Measurements from ENCODE around the gene ALPL.
A peak's percentile ranks its signal among the peaks of the same experiment; 100 is the strongest.
"Not testable (repeated sequence)": the region's sequence is repeated elsewhere in the genome, so short reads cannot be mapped to it uniquely, and the experiment has no call there.

ALPL gene

GRCh38 chr1:21511579-21512522, 2.6 kb downstream of the ALPL start:
- TF ChIP-seq JUND (IDR thresholded peaks at IDR 0.05; ENCODE audit: low read depth), result no peak
- peak in 1 of 2 experiments; percentile 70 for DNase-seq (ENCODE audit: low read depth in 1 of 2, low spot score in 1 of 2)
- in situ Hi-C loops (cut with HindIII; ENCODE audit: low pct_unique_long_range_greater_than_20kb, low sequenced_read_pairs), result no loop called here

- TF ChIP-seq JUND (IDR thresholded peaks at IDR 0.05; ENCODE audit: low read depth), result no peak
- in situ Hi-C loops (cut with HindIII; ENCODE audit: low pct_unique_long_range_greater_than_20kb, low sequenced_read_pairs), result no loop called here
- DNase-seq (ENCODE audit: low read depth in 1 of 2, low spot score in 1 of 2), result no peak
Measured at GRCh38 chr1:21514245-21514644, 5.0 kb downstream of the ALPL start.

GRCh38 chr1:21517161-21517589, 8.0 kb downstream of the ALPL start:
- peak in 1 of 2 experiments; percentile 70 for DNase-seq (ENCODE audit: low read depth in 1 of 2, low spot score in 1 of 2)
- in situ Hi-C loops (cut with HindIII; ENCODE audit: low pct_unique_long_range_greater_than_20kb, low sequenced_read_pairs), result no loop called here
- no peak for TF ChIP-seq JUND (IDR thresholded peaks at IDR 0.05; ENCODE audit: low read depth)

GRCh38 chr1:21517660-21518480, 8.6 kb downstream of the ALPL start:
- TF ChIP-seq JUND (IDR thresholded peaks at IDR 0.05; ENCODE audit: low read depth), result no peak
- no peak for DNase-seq (ENCODE audit: low read depth in 1 of 2, low spot score in 1 of 2)
- in situ Hi-C loops (cut with HindIII; ENCODE audit: low pct_unique_long_range_greater_than_20kb, low sequenced_read_pairs), result no loop called here

GRCh38 chr1:21518774-21519455, 9.7 kb downstream of the ALPL start:
- in situ Hi-C loops (cut with HindIII; ENCODE audit: low pct_unique_long_range_greater_than_20kb, low sequenced_read_pairs), result no loop called here
- TF ChIP-seq JUND (IDR thresholded peaks at IDR 0.05; ENCODE audit: low read depth), result no peak
- DNase-seq (ENCODE audit: low read depth in 1 of 2, low spot score in 1 of 2), result no peak

- DNase-seq (ENCODE audit: low read depth in 1 of 2, low spot score in 1 of 2); in situ Hi-C loops (cut with HindIII; ENCODE audit: low pct_unique_long_range_greater_than_20kb, low sequenced_read_pairs): not testable (repeated sequence)
Measured at GRCh38 chr1:21519486-21520070, 10.4 kb downstream of the ALPL start.

- in situ Hi-C loops (cut with HindIII; ENCODE audit: low pct_unique_long_range_greater_than_20kb, low sequenced_read_pairs), result no loop called here
- no peak for TF ChIP-seq JUND (IDR thresholded peaks at IDR 0.05; ENCODE audit: low read depth)
- no peak for DNase-seq (ENCODE audit: low read depth in 1 of 2, low spot score in 1 of 2)
Measured at GRCh38 chr1:21520899-21521716, 11.9 kb downstream of the ALPL start.

- in situ Hi-C loops (cut with HindIII; ENCODE audit: low pct_unique_long_range_greater_than_20kb, low sequenced_read_pairs), result no loop called here
- no peak for TF ChIP-seq JUND (IDR thresholded peaks at IDR 0.05; ENCODE audit: low read depth)
- DNase-seq (ENCODE audit: low read depth in 1 of 2, low spot score in 1 of 2), result no peak
Measured at GRCh38 chr1:21521717-21522060, 12.5 kb downstream of the ALPL start.

- in situ Hi-C loops (cut with HindIII; ENCODE audit: low pct_unique_long_range_greater_than_20kb, low sequenced_read_pairs), result no loop called here
- no peak for TF ChIP-seq JUND (IDR thresholded peaks at IDR 0.05; ENCODE audit: low read depth)
- no peak for DNase-seq (ENCODE audit: low read depth in 1 of 2, low spot score in 1 of 2)
Measured at GRCh38 chr1:21522525-21523038, 13.4 kb downstream of the ALPL start.

GRCh38 chr1:21523297-21523813, 14.1 kb downstream of the ALPL start:
- DNase-seq (ENCODE audit: low read depth in 1 of 2, low spot score in 1 of 2), result no peak
- TF ChIP-seq JUND (IDR thresholded peaks at IDR 0.05; ENCODE audit: low read depth), result no peak
- in situ Hi-C loops (cut with HindIII; ENCODE audit: low pct_unique_long_range_greater_than_20kb, low sequenced_read_pairs), result no loop called here

GRCh38 chr1:21524220-21524619, 15.0 kb downstream of the ALPL start:
- TF ChIP-seq JUND (IDR thresholded peaks at IDR 0.05; ENCODE audit: low read depth), result no peak
- in situ Hi-C loops (cut with HindIII; ENCODE audit: low pct_unique_long_range_greater_than_20kb, low sequenced_read_pairs), result no loop called here
- DNase-seq (ENCODE audit: low read depth in 1 of 2, low spot score in 1 of 2), result no peak
